HCT116 (cell line): ENCODE data around the gene SKI. TPM values are rescaled to one million over a fixed set of nuclear protein-coding genes. Genes with fewer than 3 reads are reported as not detected.

Experiments
- ATAC-seq: fragments of 200-7000 bp; cut with Tn5 transposase; 2 replicates; pipeline ENCODE4 v1.9.1; 2020; ENCODE audit warnings: mild to moderate bottlenecking, moderate library complexity
- BruUV-seq: library from RNA; stranded (reverse); fragments of 400-500 nt; replicated peaks from 2 replicates; lab custom pipeline; 2021; lab: Mats Ljungman, UMichigan
- CTCF ChIA-PET: fragments of 300-600 bp; sonication (Branson Sonifier 250); formaldehyde crosslinking; loops from one replicate; lab custom pipeline; 2021; ENCODE audit warnings: antibody characterized with exemption; lab: Charles Lee
- POLR2A ChIA-PET: fragments of 300-600, 350-600 bp; sonication (Branson Sonifier 250); formaldehyde crosslinking; loops from one replicate; lab custom pipeline; 2021; ENCODE audit warnings: antibody characterized with exemption; lab: Charles Lee
- RAD21 ChIA-PET, 2 experiments: fragments of 300-600 bp; sonication (Branson Sonifier 250); formaldehyde crosslinking; loops; one replicate each; lab custom pipeline; 2023; ENCODE audit warnings: low total read pairs in 2 of 2; ENCODE audit not compliant: uncharacterized antibody in 2 of 2, unreplicated experiment in 2 of 2, low non-redundant PET in 1 of 2; lab: Charles Lee
- DNase-seq: peaks from one replicate; pipeline ENCODE4 v3.0.0-alpha.2; 2010; ENCODE audit warnings: low read depth, low spot score
- H2AFZ ChIP-seq: fragments of 200-600 bp; shearing (Covaris generic), sonication (generic); 2 replicates; pipeline ENCODE4 v1.6.1; 2017; ENCODE audit warnings: low read depth, mixed run types, mixed read lengths, antibody characterized with exemption, low read length; ENCODE audit not compliant: poor library complexity, severe bottlenecking
- H3K27ac ChIP-seq: 2 replicates; pipeline ENCODE4 v1.5.1; 2012; ENCODE audit warnings: low read depth, low read length
- H3K27me3 ChIP-seq: fragments of 200-600 bp; sonication (generic); 2 replicates; pipeline ENCODE4 v1.6.1; 2016; ENCODE audit warnings: mixed run types, low read length, mixed read lengths; ENCODE audit not compliant: insufficient read depth
- H3K36me3 ChIP-seq, 2 experiments: fragments of 200-500 bp in 1 of 2; fragments of 200-600 bp in 1 of 2; sonication (Bioruptor generic) in 1 of 2; sonication (generic) in 1 of 2; 2 replicates each; pipeline versions ENCODE4 v1.5.1 to v1.6.1; 2014 to 2016; ENCODE audit warnings: low read length in 2 of 2, inconsistent platforms in 1 of 2, mixed read lengths in 1 of 2, mixed run types in 1 of 2; ENCODE audit not compliant: insufficient read depth in 2 of 2, control insufficient read depth in 1 of 2
- H3K4me1 ChIP-seq, 2 experiments: fragments of 200-600 bp in 1 of 2; sonication (generic) in 1 of 2; 2 replicates each; pipeline versions ENCODE4 v1.5.1 to v1.6.1; 2012 to 2017; ENCODE audit warnings: low read length in 2 of 2, inconsistent platforms in 1 of 2, mild to moderate bottlenecking in 1 of 2, mixed read lengths in 1 of 2, mixed run types in 1 of 2, moderate library complexity in 1 of 2; ENCODE audit not compliant: insufficient read depth in 2 of 2, control insufficient read depth in 1 of 2
- H3K4me2 ChIP-seq: fragments of 200-600 bp; sonication (generic); 2 replicates; pipeline ENCODE4 v1.6.1; 2017; ENCODE audit warnings: mixed run types, low read length, mixed read lengths
- H3K4me3 ChIP-seq, 2 experiments: fragments of 200-600 bp in 1 of 2; sonication (generic) in 1 of 2; replicated peaks in 1 of 2; 2 replicates each; pipeline ENCODE4 v1.5.1; 2011 to 2016; ENCODE audit warnings: low read length in 2 of 2, control low read depth in 1 of 2, low read depth in 1 of 2, mild to moderate bottlenecking in 1 of 2, mixed read lengths in 1 of 2, mixed run types in 1 of 2
- H3K79me2 ChIP-seq: fragments of 200-600 bp; sonication (generic); 2 replicates; pipeline ENCODE4 v1.6.1; 2017; ENCODE audit warnings: mild to moderate bottlenecking, mixed run types, low read length, moderate library complexity, mixed read lengths; ENCODE audit not compliant: insufficient read depth
- H3K9ac ChIP-seq: fragments of 200-600 bp; sonication (generic); 2 replicates; pipeline ENCODE4 v1.6.1; 2016; ENCODE audit warnings: low read length, mixed read lengths
- H3K9me2 ChIP-seq: fragments of 200-600 bp; sonication (generic), shearing (Covaris generic); 2 replicates; pipeline ENCODE4 v1.6.1; 2017; ENCODE audit warnings: mixed run types, mild to moderate bottlenecking, moderate library complexity; ENCODE audit not compliant: insufficient read depth
- H3K9me3 ChIP-seq, 2 experiments: fragments of 200-500 bp in 1 of 2; fragments of 200-600 bp in 1 of 2; sonication (Bioruptor generic) in 1 of 2; sonication (generic) in 1 of 2; 2 replicates each; pipeline ENCODE4 v1.6.1; 2014 to 2017; ENCODE audit warnings: low read length in 2 of 2, mixed read lengths in 2 of 2, inconsistent platforms in 1 of 2, low read depth in 1 of 2, mild to moderate bottlenecking in 1 of 2, mixed run types in 1 of 2, moderate library complexity in 1 of 2; ENCODE audit not compliant: control insufficient read depth in 1 of 2, insufficient read depth in 1 of 2
- H4K20me1 ChIP-seq: fragments of 200-600 bp; sonication (generic), shearing (Covaris generic); 2 replicates; pipeline ENCODE4 v1.6.1; 2017; ENCODE audit warnings: mixed run types, mild to moderate bottlenecking, moderate library complexity; ENCODE audit not compliant: insufficient read depth
- ATF3 ChIP-seq: IDR thresholded peaks from 2 replicates; pipeline ENCODE4 v1.6.1; 2012
- CBX3 ChIP-seq: IDR thresholded peaks from 2 replicates; pipeline ENCODE4 v1.6.1; 2012; ENCODE audit warnings: low read depth
- CEBPB ChIP-seq: IDR thresholded peaks from 2 replicates; pipeline ENCODE4 v1.6.1; 2012; ENCODE audit warnings: low read depth
- ELF1 ChIP-seq: IDR thresholded peaks from 2 replicates; pipeline ENCODE4 v1.6.1; 2012; ENCODE audit warnings: low read depth, borderline replicate concordance
- EZH2phosphoT487 ChIP-seq: fragments of 200-600 bp; IDR thresholded peaks from 2 replicates; pipeline ENCODE4 v1.6.1; 2018; ENCODE audit warnings: antibody characterized with exemption, borderline replicate concordance
- FOSL1 ChIP-seq: IDR thresholded peaks from 2 replicates; pipeline ENCODE4 v1.6.1; 2012; ENCODE audit warnings: low read depth
- MAX ChIP-seq: IDR thresholded peaks from 2 replicates; pipeline ENCODE4 v1.6.1; 2012
- POLR2A ChIP-seq: IDR thresholded peaks from 2 replicates; pipeline ENCODE4 v1.7.0; 2011; ENCODE audit warnings: borderline replicate concordance; ENCODE audit not compliant: insufficient read depth, insufficient read length; ENCODE audit errors: extremely low read depth
- POLR2AphosphoS5 ChIP-seq: IDR thresholded peaks from 2 replicates; pipeline ENCODE4 v1.6.1; 2011; ENCODE audit warnings: mild to moderate bottlenecking, low read depth, low read length, moderate library complexity
- RAD21 ChIP-seq: IDR thresholded peaks from 2 replicates; pipeline ENCODE4 v1.6.1; 2012; ENCODE audit warnings: low read depth, mild to moderate bottlenecking
- REST ChIP-seq: IDR thresholded peaks from 2 replicates; pipeline ENCODE4 v1.6.1; 2012; ENCODE audit warnings: low read depth
- SIN3A ChIP-seq: IDR thresholded peaks from 2 replicates; pipeline ENCODE4 v1.6.1; 2012; ENCODE audit warnings: low read depth
- SP1 ChIP-seq: IDR thresholded peaks from 2 replicates; pipeline ENCODE4 v1.6.1; 2012; ENCODE audit warnings: low read depth
- SRF ChIP-seq: IDR thresholded peaks from 2 replicates; pipeline ENCODE4 v1.6.1; 2012; ENCODE audit warnings: low read depth
- TCF7L2 ChIP-seq: IDR thresholded peaks from 2 replicates; pipeline ENCODE4 v1.7.0; 2011; ENCODE audit warnings: borderline replicate concordance, inconsistent platforms; ENCODE audit not compliant: insufficient read depth, insufficient read length; ENCODE audit errors: extremely low read depth
- YY1 ChIP-seq: IDR thresholded peaks from 2 replicates; pipeline ENCODE4 v1.6.1; 2011; ENCODE audit warnings: low read length, low read depth, moderate library complexity, mild to moderate bottlenecking; ENCODE audit not compliant: insufficient replicate concordance; ENCODE audit errors: extremely low read depth
- ZFX ChIP-seq: fragments of 450-650 bp; IDR thresholded peaks from 2 replicates; pipeline ENCODE4 v1.6.1; 2017
- ZNF274 ChIP-seq: fragments of 200-500 bp; sonication (Bioruptor generic); IDR thresholded peaks from 2 replicates; pipeline ENCODE4 v1.6.1; 2014; ENCODE audit warnings: mild to moderate bottlenecking, low read depth, low read length, inconsistent platforms
- intact Hi-C: fragments of 100-400 bp; cut with micrococcal nuclease; formaldehyde crosslinking; loops from 2 replicates; pipeline ENCODE4 v1.10.0; 2022
- total RNA-seq: library from RNA; stranded (reverse); gene quantifications from one replicate; pipeline ENCODE4 v1.2.1, GENCODE V29; 2021; ENCODE audit not compliant: unreplicated experiment

SKI gene
- total RNA-seq, 1 experiment from 2014 or later, result 56.2 TPM

GRCh38 chr1:2184934-2185333 lies 43.2 kb upstream of the SKI start:
- Histone ChIP-seq H3K4me2 (no peak overlapping the region), H3K4me3 (no peak overlapping the region), H3K27ac (no peak overlapping the region), H2AFZ (no peak overlapping the region), H3K79me2 (no peaks in the 10 kb centered on the region), H3K27me3 (no peaks in the 10 kb centered on the region), H3K9me3 (no peaks in the 10 kb centered on the region), H3K9ac (no peak overlapping the region), H3K36me3 (peaks cover 3 to 5% of the 10 kb centered on the region in 2 experiments; a peak in 1 of 4 replicates), H3K4me1 (peaks cover 8 to 16% of the 10 kb centered on the region in 2 experiments), H3K9me2 (no peaks in the 10 kb centered on the region), H4K20me1 (no peaks in the 10 kb centered on the region)
- no peak for TF ChIP-seq SRF
- no peak for TF ChIP-seq YY1
- TF ChIP-seq ZNF274, result no peak
- no peak for TF ChIP-seq ELF1
- TF ChIP-seq ZFX, result no peak
- no peak for TF ChIP-seq EZH2phosphoT487
- TF ChIP-seq ATF3, result no peak
- TF ChIP-seq CBX3, result no peak
- TF ChIP-seq MAX, result no peak
- no peak for TF ChIP-seq FOSL1
- no peak for TF ChIP-seq TCF7L2
- TF ChIP-seq SIN3A, result no peak
- TF ChIP-seq CEBPB, result no peak
- no peak for TF ChIP-seq POLR2AphosphoS5
- TF ChIP-seq REST, result no peak
- no peak for TF ChIP-seq SP1
- no peak for TF ChIP-seq POLR2A
- TF ChIP-seq RAD21, result no peak
- CTCF ChIA-PET, result no interaction called here
- ATAC-seq, result no peak
- POLR2A ChIA-PET, result no interaction called here
- intact Hi-C loops, result no loop called here
- DNase-seq, result no peak
- BruUV-seq, result no TSS peak
- RAD21 ChIA-PET, result no interaction called here
